NCI-H1436 (cell line): ENCODE data around the gene CDH23.
A peak's percentile ranks its signal among the peaks of the same experiment; 100 is the strongest.

Source experiments
- DNase-seq: peaks from one replicate; lab custom pipeline; 2025; lab: John Stamatoyannopoulos, UW

Gene CDH23

GRCh38 chr10:71690094-71690720 is 293.5 kb downstream of the CDH23 start:
- DNase-seq = no peak

- DNase-seq = no peak
Measured at GRCh38 chr10:71691405-71691804, 294.7 kb downstream of the CDH23 start.

DNA sequence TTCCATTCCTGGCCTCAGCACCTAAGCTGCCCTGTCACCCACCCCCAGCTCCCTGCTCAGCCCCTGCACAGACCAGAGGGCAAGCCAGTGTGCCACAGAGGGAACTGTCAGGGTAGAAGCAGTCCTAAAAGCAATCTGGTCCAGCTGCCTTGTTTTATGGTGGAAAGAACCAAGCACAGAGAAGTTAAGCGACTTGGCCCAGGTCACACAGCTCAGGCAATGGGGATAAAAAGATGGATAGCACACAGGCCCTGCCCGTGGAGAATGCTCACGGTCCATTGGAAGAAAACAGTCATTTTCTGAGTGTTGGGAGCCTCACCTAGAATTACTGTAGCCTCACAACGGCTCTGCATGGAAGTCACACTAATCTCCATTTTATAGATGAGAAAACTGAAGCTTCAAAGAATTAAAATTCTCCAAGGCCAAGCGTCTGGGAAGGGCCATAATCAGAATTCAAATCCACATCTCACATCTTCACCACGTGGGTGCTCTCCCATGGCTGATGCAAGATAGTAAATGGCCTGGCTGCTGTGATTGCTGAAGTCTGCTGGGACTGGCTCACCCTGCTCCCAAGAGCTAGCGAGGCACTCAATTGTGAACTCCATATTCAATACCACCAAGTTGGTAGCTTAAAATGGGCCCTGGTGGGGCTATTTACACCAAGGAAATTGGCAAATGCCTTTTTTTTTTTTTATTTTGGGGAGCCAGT is 296.0 kb downstream of the CDH23 start:
- no peak for DNase-seq

DNA sequence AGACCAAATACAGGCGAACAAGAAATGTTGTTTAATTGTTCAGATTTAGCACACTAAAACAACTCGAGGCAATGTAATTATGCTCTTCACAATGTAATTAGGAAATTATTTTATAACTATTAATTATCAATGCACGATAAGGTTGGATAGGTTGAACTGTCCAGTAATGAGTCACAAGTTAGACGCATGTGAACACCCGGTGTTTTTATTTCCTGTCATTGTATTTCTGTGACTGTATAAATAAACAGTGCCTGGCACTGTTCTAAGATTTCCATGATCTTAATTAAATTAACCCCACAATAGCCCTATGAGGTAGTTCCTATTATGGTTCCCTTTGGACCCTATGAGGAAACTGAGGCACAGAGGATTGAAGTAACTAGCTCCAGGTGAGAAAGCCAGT is 296.7 kb downstream of the CDH23 start:
- no peak for DNase-seq

- no peak for DNase-seq
Measured at GRCh38 chr10:71694039-71694501, 297.4 kb downstream of the CDH23 start.

DNA sequence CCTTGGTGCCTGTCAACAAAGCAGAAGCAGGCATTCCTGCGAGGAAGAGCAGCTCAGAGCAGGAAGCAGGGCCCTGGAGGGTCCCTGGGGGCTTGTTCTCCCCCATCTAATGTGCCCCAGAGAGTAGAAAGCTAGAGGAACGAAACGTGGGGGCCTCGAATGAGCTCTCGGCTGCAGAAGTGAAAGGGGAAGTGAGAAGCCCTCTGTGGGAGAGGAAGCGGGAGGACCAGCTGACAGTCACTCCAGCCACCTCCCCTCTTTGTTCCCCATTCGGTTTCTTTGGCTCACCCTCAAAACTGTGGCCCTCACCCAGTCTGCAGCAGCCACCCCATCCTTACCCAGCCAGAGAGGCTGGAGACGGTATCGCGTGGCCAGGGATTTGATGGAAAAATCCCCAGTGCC is 297.8 kb downstream of the CDH23 start:
- no peak for DNase-seq

- DNase-seq = no peak
Measured at GRCh38 chr10:71695502-71696476, 299.1 kb downstream of the CDH23 start.

DNA sequence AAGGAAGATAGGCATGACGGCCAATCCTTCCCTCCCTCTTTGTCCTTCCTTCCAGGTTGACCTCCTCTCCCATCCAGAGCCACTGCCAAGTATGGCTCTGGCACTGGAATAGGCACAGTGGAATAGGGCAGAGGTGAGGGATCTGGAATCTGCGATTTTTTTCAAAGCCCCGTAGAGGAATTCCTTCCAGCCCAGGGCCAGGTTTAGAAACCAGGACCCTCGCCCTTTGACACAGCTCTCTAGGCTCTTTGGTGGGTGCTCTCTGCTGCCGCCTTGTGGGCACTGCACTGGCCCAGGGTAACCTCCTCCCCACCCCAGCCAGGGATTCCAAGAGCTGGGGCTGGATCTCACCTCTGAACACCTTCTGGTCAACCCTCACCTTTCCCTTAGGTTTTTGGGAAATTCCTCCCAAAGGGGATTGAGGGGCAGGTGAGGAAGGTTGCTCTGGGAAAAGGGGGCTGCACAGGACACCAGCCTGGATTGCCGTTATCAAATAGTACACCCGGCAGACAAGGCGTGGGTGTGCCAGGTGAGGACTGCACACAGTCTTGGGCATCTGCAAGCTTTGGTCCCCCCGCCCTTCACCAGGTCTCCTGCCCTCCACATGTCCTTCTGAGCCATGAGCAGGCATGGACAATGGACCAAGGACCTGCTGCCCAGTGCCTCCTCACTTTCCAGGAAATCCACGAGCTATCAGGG is 300.1 kb downstream of the CDH23 start:
- DNase-seq = peak; percentile 48

DNA sequence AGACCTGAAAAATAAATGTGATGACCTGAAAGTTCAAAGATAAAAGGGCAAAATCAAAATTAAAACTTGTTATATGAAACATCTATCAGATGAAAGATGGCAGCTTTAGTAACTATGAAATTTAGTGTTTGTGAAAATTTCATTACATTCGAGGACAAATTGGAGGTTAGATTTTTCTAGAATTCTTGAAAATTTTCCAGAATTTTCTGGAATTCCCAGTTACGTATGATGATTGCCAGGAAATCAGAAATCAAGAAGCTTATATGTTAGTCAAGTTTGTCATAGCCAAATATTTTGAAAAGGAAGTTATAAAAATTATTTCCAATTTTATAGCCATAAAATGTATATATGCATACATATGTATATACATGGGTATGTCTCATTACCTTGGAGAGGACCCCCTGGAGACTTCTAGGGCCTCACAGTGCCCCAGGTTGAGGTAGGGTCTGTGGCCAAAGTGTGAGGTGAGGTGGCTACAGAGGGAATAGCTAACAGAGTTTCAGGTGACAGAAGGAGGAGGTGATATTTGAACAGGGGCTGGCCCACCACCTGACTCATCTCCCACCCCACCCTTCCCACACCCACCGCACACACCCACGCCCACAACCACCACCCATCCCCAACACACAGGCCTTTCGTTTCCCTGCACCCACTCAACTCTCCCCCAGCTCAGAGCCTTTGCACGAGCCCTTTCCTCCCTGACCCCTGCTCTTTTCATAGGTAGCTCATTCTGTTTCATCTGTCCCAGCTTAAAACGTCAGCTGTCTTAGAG is 301.4 kb downstream of the CDH23 start:
- no peak for DNase-seq

GRCh38 chr10:71698737-71699136 is 302.0 kb downstream of the CDH23 start:
- no peak for DNase-seq

DNA sequence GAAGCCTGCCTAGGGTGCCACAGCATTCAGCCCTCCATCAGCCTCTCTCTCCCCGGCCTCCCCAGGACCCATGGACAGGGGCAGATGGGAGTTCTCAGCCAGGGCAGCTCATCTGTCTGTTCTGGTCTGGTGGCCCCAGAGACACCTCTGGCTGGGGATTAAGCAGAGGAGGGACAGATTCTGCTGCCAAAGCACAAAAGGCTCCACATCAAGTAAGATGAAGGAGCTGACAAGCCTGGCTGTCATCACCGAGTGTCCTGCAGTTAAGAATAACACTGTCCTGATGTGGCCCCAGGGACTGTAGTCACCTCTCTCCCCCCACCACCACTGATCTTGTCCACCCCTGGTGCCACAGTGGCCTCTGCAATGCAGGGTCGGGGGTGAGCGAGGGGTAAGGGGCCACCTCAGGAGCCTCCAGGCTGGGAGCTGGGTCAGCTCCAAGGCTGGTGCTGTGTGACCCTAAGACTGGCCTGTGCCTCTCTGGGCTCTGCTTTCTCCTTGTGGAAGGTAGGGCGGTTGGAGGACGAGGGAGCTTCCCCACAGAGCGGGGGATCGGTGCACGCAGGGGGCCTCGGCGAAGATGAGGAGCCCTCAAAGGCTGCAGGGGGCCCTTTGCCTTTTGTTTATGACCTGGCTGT is 304.1 kb downstream of the CDH23 start:
- no peak for DNase-seq

DNA sequence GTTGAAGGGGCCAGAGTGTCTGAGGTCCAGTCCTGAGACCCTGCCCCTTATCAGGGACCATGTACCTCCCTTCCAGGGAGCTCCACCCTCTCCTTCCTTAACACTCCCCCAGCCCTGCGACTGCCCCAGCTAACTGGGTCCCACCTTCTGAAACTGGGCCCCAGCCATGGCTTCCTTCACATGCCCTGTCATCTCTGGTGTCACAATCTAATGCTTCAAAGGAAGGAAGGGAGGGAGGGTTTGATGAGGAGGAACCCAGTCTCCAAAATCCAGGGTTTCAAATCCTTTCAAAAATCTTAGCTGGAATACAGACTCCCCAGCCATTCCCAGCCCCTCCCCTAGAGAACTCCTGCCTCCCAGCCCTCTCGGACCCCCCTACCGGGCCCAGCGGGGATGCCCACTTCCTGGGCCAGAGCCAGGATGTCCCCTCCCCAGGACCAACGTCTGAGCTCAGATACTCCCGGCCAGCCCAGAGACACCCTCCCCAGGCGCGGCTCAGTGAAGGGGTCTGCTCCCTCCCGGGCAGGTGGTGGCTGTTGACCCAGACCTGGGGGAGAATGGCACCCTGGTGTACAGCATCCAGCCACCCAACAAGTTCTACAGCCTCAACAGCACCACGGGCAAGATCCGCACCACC is 304.9 kb downstream of the CDH23 start:
- no peak for DNase-seq

DNA sequence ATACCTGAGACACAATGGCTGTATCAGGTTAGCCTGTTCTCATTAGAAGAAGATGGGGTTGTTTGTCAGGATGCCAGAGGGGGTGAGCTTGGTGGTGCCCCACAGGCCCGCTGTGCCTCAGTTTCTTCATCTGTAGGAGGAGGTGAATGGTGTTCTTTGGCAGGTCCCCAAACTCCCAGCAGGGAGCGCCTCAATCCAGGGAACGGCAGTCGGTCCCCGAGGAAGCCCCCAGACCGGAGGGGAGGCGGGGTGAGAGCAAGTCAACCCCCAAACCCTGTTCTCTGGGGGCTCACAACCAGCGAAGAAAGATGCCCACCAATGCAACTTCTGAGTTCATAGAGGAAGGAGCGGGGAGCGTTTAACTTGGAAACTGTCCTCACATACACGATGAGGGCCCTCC is 306.9 kb downstream of the CDH23 start:
- no peak for DNase-seq

GRCh38 chr10:71704816-71705215 is 308.1 kb downstream of the CDH23 start:
- no peak for DNase-seq

DNA sequence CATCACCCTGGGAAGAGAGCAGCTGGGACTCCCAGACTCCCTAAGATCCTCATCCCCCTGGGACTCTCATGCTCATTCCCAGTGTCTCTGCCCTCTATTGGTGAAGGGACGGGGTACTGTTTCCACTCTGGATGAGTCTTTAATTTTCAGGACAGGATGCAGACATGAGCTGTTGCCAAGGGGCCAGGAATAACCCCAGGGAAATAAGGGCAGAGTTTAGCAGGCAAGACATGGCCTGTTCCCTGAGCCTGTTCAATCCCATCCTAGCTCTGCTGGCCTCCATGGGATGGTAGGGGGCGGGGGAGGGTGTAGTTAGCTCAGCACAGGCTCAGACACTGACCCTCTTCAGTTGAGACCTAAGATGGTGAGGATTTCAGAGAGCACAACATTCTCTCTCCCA is 308.9 kb downstream of the CDH23 start:
- DNase-seq = no peak

- DNase-seq = no peak
Measured at GRCh38 chr10:71706216-71707121, 309.7 kb downstream of the CDH23 start.

DNA sequence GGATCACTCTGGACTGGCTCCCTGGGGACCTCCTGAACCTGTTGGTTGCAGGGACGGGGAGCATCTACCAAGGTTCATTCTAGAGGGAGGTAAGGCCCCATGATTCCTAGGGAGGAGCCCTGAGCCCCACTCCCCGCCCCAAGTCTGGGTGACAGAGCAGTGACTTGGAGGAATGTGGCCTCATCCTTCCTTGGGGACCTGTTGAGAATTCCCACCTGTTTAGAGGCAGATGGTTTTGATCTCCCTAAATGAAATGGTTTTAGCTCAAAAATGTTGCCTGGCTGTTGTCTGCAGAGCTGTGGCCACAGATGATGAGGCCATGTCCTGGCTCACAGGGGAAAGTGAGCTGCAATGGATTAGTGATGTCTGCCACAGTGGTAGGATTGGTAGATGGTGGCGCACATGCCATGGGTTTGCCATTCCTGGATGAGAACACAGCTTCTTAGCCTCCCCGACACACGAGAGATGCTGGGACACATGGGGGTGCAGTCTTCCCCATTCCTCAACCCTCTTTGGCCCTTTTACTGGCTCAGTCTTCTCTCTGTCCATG is 310.6 kb downstream of the CDH23 start:
- no peak for DNase-seq

- DNase-seq = peak; percentile 43
Measured at GRCh38 chr10:71708301-71708703, 311.6 kb downstream of the CDH23 start.
